ENCODE data around the gene FERMT2. TPM values are rescaled to one million over a fixed set of nuclear protein-coding genes. Genes with fewer than 3 reads are reported as not detected.

Gene FERMT2, protein sequence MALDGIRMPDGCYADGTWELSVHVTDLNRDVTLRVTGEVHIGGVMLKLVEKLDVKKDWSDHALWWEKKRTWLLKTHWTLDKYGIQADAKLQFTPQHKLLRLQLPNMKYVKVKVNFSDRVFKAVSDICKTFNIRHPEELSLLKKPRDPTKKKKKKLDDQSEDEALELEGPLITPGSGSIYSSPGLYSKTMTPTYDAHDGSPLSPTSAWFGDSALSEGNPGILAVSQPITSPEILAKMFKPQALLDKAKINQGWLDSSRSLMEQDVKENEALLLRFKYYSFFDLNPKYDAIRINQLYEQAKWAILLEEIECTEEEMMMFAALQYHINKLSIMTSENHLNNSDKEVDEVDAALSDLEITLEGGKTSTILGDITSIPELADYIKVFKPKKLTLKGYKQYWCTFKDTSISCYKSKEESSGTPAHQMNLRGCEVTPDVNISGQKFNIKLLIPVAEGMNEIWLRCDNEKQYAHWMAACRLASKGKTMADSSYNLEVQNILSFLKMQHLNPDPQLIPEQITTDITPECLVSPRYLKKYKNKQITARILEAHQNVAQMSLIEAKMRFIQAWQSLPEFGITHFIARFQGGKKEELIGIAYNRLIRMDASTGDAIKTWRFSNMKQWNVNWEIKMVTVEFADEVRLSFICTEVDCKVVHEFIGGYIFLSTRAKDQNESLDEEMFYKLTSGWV
- 100 to 1,000 TPM in 9 of 12 donors, 10 to 100 TPM in 2, not detected in 1; 72.2 to 147 (median 105) TPM for polyA plus RNA-seq (ENCODE audit: insufficient read length in 12 of 12)
- long read RNA-seq, donor 1, partial matches to known transcripts: 33 of 38 reads
- long read RNA-seq, donor 1, other reads (novel, unspliced or antisense): 0 of 38 reads
- long read RNA-seq, donor 2, transcript FERMT2-201 (15 exons, 3,338 nt): major isoform, 5 of 24 reads
- long read RNA-seq, donor 2, partial matches to known transcripts: 16 of 24 reads
- long read RNA-seq, donor 2, other reads (novel, unspliced or antisense): 0 of 24 reads
- long read RNA-seq, donor 3, partial matches to known transcripts: 0 of 2 reads
- long read RNA-seq, donor 3, other reads (novel, unspliced or antisense): 0 of 2 reads
- long read RNA-seq, donor 4, partial matches to known transcripts: 0 of 2 reads
- long read RNA-seq, donor 4, other reads (novel, unspliced or antisense): 0 of 2 reads
- long read RNA-seq, donor 5, partial matches to known transcripts: 12 of 18 reads
- long read RNA-seq, donor 5, other reads (novel, unspliced or antisense): 0 of 18 reads
- long read RNA-seq, donor 6, partial matches to known transcripts: 0 of 4 reads
- long read RNA-seq, donor 6, other reads (novel, unspliced or antisense): 0 of 4 reads
- long read RNA-seq, donor 7, partial matches to known transcripts: 8 of 11 reads
- long read RNA-seq, donor 7, other reads (novel, unspliced or antisense): 0 of 11 reads
- long read RNA-seq, donor 8, partial matches to known transcripts: 8 of 14 reads
- long read RNA-seq, donor 8, other reads (novel, unspliced or antisense): 0 of 14 reads
- long read RNA-seq, donor 9, partial matches to known transcripts: 0 of 3 reads
- long read RNA-seq, donor 9, other reads (novel, unspliced or antisense): 0 of 3 reads
- long read RNA-seq, donor 10, partial matches to known transcripts: 0 of 4 reads
- long read RNA-seq, donor 10, other reads (novel, unspliced or antisense): 0 of 4 reads
- long read RNA-seq, donor 11, partial matches to known transcripts: 7 of 14 reads
- long read RNA-seq, donor 11, other reads (novel, unspliced or antisense): 0 of 14 reads

DNA sequence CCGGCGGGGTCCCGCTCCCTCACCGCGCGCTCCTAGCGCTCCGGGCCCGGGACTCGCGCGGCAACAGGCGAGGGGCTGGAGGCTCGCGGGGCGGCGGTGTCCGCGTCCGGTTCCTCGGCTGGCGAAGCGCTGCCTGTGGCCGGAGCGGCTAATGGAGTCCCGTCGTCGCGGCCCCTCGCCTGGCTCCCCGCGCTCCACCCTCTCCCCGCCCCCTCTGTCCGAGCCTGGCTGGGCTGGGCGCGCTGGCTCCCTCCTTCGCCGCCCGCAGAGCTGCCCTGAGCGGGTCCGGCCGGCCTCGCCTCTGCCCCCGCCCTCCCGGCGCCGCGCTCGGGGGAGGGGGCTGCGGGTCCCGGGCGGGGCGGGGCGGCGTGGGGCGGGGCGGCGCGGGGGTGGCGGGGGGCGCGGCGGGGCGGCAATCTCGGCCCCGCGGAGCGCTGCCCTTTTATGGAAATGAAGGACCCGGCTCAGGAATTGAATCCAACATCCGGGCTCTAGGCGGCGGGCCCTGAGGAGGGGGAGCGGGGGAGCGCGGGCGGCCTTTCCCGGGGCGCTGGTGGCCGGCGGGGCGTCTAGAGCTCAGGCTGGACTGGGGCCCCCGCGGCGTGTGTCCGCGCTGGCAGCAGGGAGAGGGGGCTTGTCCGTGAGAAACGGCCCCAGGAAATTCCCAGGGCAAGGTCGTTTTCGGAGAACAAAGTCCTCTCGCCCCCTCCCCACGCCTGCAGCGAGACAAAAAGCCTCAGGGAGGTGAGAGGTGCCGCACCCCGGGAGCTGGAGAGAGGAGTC lies at the start of gene FERMT2:
TSS of gene FERMT2 (minus strand) at position 153 of the 783 bp plus-strand sequence. CDS start 482 bp downstream, outside the sequence.
- peak; percentile 93 for DNase-seq

GRCh38 chr14:52998376-52999015 lies 47.6 kb upstream of the FERMT2 start:
- peak; percentile 91 for DNase-seq

DNA sequence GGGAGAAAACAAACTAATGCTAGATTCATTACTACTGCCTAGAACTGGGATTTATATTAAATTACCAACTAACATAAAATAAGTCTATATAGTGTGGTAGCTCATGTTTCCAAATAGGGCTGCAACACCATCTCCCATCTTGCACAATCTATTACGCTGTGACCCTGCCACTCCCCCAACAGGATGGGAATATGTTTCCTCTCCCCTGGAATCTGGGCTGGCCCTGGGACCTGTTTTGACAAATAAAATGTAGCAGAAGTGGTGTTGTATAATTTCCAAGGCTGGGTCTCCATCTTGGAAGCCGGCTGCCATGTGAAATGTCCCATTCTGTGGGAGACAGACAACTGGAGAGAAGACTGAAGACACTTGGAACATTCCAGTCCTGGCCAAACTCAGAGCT lies 45.6 kb upstream of the FERMT2 start:
- DNase-seq: no peak

DNA sequence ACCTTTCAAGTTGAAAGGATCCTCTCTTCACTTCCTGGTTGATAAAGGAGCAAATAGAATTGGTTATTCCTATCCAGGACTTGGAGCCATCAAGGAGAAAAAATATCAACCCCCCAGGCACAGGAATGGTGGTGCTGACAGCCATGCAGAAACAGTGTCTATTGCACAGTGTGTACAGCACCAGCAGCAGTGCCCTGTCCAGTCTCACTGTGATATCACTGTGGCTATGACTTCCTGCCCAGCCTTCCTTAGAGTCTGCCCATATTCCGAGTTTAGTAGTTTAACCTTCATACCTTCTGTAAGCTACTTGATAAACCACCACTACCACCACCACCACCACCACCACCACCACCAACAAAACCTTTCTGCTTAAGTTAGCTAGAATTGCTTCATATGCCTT lies 45.1 kb upstream of the FERMT2 start:
- DNase-seq: no peak

DNA sequence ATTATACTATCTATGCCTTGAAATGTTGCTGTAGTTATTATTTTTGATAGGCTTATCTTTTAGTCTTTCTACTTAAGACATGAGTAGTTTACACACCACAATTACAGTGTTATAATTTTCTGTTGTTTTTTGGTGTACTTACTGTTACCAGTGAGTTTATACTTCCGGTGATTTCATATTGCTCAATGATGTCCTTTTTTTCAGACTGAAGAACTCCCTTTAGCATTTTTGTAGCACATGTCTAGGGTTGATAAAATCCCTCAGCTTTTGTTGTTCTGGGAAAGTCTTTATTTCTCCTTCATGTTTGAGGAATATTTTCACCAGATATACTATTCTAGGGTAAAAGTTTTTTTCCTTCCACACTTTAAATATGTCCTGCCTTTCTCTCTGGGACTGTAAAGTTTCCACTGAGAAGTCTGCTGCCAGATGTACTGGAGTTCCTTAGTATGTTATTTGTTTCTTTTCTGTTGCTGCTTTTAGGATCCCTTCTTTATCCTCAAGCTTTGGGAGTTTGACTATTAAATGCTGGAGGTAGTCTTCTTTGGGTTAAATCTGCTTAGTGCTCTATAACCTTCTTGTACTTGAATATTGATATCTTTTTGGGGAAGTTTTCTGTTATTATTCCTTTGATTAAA lies 41.5 kb upstream of the FERMT2 start:
- DNase-seq: peak; percentile 47

DNA sequence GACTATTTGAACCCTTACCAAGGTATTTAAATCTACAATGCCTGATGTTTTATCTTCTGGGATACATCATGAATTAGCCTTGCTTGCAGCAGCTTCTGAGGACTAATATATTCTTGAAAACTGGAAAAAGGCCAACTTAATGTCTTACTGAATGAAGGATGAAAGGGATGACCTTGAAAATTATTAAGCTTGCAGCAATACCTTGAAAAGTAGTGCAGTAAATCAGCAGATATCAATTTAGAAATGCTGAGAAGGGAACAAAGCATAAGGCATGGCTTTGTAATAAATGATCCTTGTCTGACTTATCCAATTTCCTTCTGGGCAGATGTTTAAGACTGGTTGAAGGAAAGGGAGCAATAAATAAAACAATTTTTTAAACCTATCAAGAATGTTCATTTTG lies 37.3 kb upstream of the FERMT2 start:
- no peak for DNase-seq

DNA sequence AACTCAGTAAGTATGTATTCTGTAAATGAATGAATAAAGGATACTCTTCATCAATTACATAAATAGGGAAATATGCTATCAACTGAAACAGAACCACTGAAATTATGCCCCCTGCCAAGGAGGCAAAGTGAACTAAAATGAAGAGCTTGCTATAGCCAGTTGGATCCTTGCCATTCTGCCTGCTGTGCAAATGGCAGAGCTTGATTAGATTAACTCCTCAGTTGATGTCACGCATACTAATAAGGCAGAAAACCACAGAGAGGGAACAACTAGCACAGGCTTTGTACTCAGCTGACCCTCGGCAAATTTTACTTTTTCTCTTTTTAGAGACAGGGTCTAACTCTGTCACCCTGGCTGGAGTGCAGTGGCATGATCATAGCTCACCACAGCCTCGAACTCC lies 36.7 kb upstream of the FERMT2 start:
- no peak for DNase-seq

DNA sequence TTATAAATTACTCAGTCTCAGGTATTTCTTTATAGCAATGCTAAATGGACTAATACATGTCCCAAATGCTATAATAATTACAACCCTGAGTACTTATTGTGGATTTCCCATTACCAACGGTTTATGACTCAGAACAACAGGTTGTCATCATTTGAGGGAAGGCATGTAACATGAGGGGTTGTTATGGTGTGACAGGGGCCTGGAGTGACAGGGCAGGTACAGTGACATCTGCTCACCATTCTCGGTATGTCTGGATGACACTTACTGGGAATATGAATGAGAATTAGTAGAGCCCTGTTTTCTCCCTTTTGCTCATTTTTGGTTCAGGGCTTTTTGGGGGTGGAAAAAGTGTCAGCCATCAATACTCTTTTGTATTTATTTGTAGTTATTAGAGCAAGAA lies 36.2 kb upstream of the FERMT2 start:
- no peak for DNase-seq

GRCh38 chr14:52977798-52978197 lies 26.9 kb upstream of the FERMT2 start:
- DNase-seq: peak; percentile 43

DNA sequence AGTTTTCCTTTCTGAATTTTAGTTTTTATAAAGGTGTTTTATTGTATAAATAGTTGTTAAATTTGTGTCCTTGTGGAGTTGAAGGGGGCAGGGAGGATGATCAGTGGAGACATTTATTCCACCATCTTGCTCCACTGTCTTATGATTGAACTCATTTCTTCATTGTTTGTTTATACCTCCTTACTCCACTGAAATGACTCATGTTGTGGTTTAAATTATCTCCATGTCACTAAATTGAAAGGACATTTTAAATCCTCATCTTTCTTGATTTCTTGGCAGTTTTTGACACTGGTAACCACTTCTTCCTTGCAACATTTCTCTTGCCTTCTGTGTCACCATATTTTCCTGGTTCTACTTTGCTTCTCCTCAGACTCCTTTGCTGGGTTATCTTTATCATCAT lies 23.6 kb upstream of the FERMT2 start:
- no peak for DNase-seq

DNA sequence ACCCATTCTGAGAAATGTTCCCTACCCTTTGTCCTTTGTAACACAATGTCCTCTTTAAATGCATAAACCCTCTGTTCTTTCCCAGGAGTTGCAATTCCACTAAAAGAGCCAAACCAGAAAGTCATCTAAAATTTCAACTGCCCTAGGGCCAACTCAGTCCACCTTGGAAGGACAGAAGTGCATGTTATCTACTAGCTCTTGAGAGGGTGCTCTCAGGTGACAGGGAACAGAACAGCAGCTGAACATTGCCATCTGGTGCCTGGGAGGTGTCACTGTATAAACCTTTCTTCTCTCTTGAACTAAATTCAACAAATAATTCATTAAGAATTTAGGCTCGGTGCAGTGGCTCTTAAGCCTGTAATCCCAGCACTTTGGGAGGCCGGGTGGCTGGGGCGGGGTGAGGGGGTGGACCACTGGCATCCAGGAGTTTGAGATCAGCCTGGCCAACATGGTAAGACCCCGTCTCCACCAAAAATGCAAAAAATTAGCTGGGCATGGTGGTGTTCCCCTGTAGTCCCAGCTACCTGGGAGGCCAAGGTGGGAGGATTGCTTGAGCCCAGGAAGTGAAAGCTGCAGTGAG lies 10.3 kb upstream of the FERMT2 start:
- no peak for DNase-seq

GRCh38 chr14:52960627-52961026 lies 9.8 kb upstream of the FERMT2 start:
- no peak for DNase-seq

- no peak for DNase-seq
Measured at GRCh38 chr14:52954346-52955214, 3.7 kb upstream of the FERMT2 start.

DNA sequence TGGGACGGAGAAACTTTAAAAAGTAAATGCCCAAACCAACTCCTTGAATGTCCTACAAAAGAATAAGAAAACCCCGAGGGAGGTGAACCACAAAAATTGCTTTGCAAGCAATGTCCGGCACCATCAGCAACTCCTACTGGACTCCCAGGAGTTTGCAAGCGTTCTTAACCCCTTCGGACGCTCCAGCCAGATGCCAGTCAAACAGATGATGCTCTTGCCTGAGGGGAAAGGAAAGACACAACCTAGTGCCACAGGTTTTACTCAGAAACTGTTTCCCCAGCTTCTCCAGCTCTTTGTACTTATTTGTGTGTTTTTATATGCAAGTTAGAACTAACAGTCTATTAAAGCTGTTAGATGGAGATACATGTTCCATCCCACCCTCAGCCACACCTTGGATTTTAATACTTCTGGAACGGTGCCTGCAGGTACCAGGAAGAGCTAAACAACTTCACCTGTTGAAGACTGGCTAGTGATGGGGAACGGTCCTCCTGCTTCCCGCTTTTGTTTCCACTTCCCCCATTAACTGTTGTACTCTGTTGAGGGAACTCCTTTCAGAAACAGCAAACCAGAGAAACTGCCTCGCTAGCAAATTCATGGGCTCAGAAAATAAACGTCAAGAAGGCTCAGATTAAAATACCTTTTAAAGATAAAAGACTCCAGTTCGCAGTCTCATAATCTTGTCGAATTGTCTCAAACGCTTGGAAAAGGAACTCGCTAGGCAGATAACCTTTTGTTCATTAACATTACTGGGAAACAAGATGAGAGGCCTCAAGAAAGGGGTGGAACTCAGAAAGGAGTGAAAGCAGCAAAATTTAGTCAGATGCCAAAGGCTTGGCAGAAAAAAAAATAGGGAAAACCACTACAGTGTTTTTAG lies 1.1 kb upstream of the FERMT2 start:
- peak; percentile 75 for DNase-seq

- DNase-seq: peak; percentile 82
Measured at GRCh38 chr14:52950410-52950897, 396 bp downstream of the FERMT2 start.

GRCh38 chr14:52949711-52950409 lies 990 bp downstream of the FERMT2 start:
- DNase-seq: peak; percentile 68
